ENCODE results near the gene RALGDS.
"Not testable (repeated sequence)": the region's sequence is repeated elsewhere in the genome, so short reads cannot be mapped to it uniquely, and the experiment has no call there.

RALGDS gene

GRCh38 chr9:133121198-133121914, at the start of gene RALGDS:
Gene RALGDS, minus strand, starts transcription at chr9:133121240. Its CDS starts 86 bp downstream, at chr9:133121154.
- peak; percentile 92 for DNase-seq

- no peak for DNase-seq
Measured at GRCh38 chr9:133170716-133171115, 49.7 kb upstream of the RALGDS start.

- not testable (repeated sequence) for DNase-seq
Measured at GRCh38 chr9:133169687-133170086, 48.6 kb upstream of the RALGDS start.

- no peak for DNase-seq
Measured at GRCh38 chr9:133169102-133169501, 48.1 kb upstream of the RALGDS start.

- DNase-seq = no peak
Measured at GRCh38 chr9:133168432-133168831, 47.4 kb upstream of the RALGDS start.

- DNase-seq = no peak
Measured at GRCh38 chr9:133167769-133168168, 46.7 kb upstream of the RALGDS start.

GRCh38 chr9:133167096-133167730, 46.2 kb upstream of the RALGDS start:
- peak; percentile 25 for DNase-seq

GRCh38 chr9:133166392-133166791, 45.4 kb upstream of the RALGDS start:
- DNase-seq = no peak

- DNase-seq = no peak
Measured at GRCh38 chr9:133165452-133165730, 44.4 kb upstream of the RALGDS start.

GRCh38 chr9:133164191-133164590, 43.2 kb upstream of the RALGDS start:
- DNase-seq = no peak

- DNase-seq = peak; percentile 81
Measured at GRCh38 chr9:133163504-133164172, 42.6 kb upstream of the RALGDS start, which contains the start of gene GBGT1. Gene GBGT1, minus strand, starts transcription at chr9:133163914. Its CDS starts 1,502 bp downstream, at chr9:133162412.

GRCh38 chr9:133162861-133163503, 41.9 kb upstream of the RALGDS start:
- DNase-seq = no peak

- no peak for DNase-seq
Measured at GRCh38 chr9:133161547-133161950, 40.5 kb upstream of the RALGDS start.

- peak; percentile 97 for DNase-seq
Measured at GRCh38 chr9:133160742-133161546, 39.9 kb upstream of the RALGDS start.

- no peak for DNase-seq
Measured at GRCh38 chr9:133158695-133159094, 37.7 kb upstream of the RALGDS start.

GRCh38 chr9:133155156-133155555, 34.1 kb upstream of the RALGDS start:
- peak; percentile 3 for DNase-seq

GRCh38 chr9:133154097-133154989, 33.3 kb upstream of the RALGDS start:
- DNase-seq = peak; percentile 28

GRCh38 chr9:133153227-133154096, 32.4 kb upstream of the RALGDS start:
- peak; percentile 28 for DNase-seq

GRCh38 chr9:133151601-133152525, 30.8 kb upstream of the RALGDS start:
- DNase-seq = peak; percentile 18
